ENCODE measurements around the gene PTRHD1. TPM values are rescaled to one million over a fixed set of nuclear protein-coding genes. Genes with fewer than 3 reads are reported as not detected.

PTRHD1 gene
- total RNA-seq, result 15.5 and 17.7 TPM in 2 replicates

GRCh38 chr2:24792874-24793760, at the start of gene PTRHD1, which contains the start of gene CENPO:
TSS of gene PTRHD1 (minus strand) at chr2:24793391. CDS start at chr2:24793377, 14 bp downstream.
TSS of gene CENPO (plus strand) at chr2:24793425. CDS start at chr2:24793920, 495 bp downstream.

Other genes with a start within 250 kb of the PTRHD1 start
- 8.6 and 13.3 TPM in 2 replicates for gene CENPO, start within 50 bp of the PTRHD1 start, total RNA-seq
- gene ADCY3, start 126.8 kb upstream of the PTRHD1 start, total RNA-seq, result 54.8 and 56.3 TPM in 2 replicates
- gene DNAJC27, start 178.6 kb upstream of the PTRHD1 start, total RNA-seq, result 3.9 and 7.0 TPM in 2 replicates
- gene EFR3B, start 248.7 kb upstream of the PTRHD1 start, total RNA-seq, result 0.16 and 0.49 TPM in 2 replicates

Data from hair follicle dermal papilla cell (primary cell).